T-helper 22 cell (primary cell): ENCODE measurements around the gene ITGA3.
"Not testable (repeated sequence)": the region's sequence is repeated elsewhere in the genome, so short reads cannot be mapped to it uniquely, and the experiment has no call there.

Experiments used
- DNase-seq: peaks from one replicate; pipeline ENCODE4 v3.0.0-alpha.2; 2020; ENCODE audit warnings: low read depth

Gene ITGA3

GRCh38 chr17:50052822-50053653 is 2.9 kb upstream of the ITGA3 start:
- DNase-seq: no peak

- DNase-seq: no peak
Observed at GRCh38 chr17:50053654-50053960, 2.3 kb upstream of the ITGA3 start.

DNA sequence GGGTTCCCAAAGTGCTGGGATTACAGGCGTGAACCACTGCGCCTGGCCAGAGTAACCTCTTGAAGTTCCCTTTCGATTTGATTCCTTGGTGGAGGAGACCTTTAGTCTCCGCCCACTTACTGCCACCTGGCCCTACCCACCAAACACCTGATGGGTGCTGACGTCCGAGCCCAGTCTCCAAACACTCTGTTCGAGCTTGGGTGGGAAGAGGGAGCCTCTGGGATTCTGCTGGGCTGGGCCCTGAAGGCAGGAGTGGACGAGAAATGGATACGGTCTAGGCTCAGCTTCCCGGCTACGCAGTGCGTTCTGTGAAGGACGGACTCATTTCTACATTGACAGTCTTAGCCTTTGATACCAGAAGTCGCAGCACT is 870 bp upstream of the ITGA3 start:
- DNase-seq: no peak

DNA sequence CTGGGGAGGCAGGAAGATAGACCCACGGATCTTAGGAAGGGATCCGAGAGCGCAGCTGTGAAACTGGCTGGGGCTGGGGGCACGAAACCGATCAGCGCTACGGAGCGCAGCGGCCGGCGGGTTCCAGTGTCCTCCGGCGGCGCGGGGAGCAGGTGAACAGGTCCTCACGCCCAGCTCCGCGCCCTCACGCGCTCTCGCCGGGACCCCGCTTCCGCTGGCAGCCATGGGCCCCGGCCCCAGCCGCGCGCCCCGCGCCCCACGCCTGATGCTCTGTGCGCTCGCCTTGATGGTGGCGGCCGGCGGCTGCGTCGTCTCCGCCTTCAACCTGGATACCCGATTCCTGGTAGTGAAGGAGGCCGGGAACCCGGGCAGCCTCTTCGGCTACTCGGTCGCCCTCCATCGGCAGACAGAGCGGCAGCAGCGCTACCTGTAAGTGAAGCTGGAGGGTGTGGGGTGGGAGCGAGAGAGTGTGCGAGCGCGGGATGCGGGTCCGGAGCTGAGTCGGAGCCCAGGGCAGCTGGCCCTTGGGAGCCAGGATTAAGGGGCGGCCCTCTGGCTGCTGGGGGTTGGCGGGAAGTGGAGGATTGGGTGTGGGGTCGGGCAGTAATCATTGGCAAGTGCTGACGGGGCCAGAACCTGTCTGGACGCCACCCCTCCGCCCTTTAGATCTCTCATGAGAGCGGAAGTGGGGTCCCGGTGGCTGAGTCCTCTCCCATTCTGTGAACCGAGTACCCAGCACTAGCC is 479 bp downstream of the ITGA3 start:
- DNase-seq: peak; percentile 23

DNA sequence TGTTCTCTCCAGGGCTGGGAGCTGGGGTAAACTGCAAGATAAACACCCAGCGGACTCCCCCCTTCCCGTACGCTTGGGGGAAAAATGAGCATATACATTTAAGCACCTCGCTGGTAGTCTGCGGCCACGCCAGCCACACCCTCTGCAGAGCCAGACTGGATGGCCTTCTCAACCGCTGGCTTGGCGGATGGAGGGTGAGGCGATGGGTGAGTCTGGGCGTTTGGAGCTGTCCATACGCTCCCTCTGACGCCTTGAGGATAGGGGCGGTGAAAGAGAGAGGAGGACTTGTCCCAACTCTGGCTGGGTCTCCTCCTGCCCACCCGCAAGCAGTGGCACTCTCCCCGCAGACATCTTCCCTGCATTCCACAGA is 1.0 kb downstream of the ITGA3 start:
- no peak for DNase-seq

- no peak for DNase-seq
Observed at GRCh38 chr17:50057521-50057991, 1.6 kb downstream of the ITGA3 start.

GRCh38 chr17:50058296-50058953 is 2.5 kb downstream of the ITGA3 start:
- DNase-seq: no peak

GRCh38 chr17:50059256-50059655 is 3.3 kb downstream of the ITGA3 start:
- no peak for DNase-seq

DNA sequence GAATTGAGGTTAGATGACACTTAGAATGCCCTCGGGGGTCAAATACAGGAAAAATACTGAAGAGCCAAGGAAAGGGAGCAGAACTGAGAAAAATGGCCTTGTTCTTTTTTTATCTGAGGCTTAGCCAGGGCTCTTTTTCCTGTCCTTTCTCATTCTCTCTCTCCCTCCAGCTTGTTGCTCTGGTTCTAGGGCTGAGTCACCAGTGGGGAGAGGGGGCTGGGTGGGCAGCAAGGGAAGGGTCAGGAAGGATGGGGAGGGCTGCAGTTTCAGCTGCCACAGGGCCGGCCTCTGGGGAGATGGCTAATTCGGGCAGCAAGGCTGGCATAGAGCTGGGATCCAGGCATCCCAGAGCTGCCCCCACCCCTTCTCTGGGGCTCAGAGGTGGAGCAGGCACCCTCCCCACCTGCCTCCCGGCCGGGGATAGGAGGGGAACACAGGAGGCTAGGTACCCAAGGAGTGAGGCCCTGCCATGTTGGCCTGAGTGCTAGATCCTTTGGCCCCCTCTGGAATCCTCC is 3.9 kb downstream of the ITGA3 start:
- no peak for DNase-seq

DNA sequence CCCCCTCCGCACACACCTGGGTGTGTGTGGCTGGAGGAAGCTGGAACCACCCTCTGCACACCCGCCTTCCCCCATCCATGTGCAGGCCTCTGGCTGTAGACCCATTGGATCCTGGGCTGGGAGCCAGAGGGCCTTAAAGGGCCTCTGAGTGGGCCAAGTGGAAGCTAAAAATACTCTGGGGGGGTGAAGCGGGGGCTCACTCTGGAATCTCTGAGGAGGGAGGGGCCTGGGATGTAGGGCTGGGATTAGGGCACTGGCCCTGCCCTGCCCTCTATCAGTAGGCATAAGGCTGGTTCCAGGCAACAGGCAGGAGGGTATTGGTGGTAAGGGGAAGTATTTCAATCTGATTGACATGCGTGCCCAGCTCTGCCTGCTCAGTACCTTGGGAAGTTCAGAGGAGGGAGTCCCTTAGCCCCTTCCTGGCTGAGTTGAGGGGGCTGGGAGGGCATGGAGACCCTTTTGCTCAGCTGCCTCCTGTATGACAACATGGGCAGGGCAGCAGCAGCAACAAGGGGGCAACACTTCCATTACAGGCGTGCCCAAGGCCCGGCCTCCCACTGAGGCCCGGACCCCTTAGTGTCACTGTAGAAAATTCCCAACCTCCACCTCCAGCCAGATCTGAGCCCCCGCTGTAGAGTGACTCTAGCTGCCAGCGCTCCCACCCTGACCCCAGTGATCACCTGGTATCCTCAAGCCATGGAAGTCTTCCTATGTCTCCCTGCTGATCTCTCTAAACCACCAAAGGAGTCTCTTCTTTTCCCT is 5.2 kb downstream of the ITGA3 start:
- no peak for DNase-seq

GRCh38 chr17:50061713-50062045 is 5.8 kb downstream of the ITGA3 start:
- not testable (repeated sequence) for DNase-seq

DNA sequence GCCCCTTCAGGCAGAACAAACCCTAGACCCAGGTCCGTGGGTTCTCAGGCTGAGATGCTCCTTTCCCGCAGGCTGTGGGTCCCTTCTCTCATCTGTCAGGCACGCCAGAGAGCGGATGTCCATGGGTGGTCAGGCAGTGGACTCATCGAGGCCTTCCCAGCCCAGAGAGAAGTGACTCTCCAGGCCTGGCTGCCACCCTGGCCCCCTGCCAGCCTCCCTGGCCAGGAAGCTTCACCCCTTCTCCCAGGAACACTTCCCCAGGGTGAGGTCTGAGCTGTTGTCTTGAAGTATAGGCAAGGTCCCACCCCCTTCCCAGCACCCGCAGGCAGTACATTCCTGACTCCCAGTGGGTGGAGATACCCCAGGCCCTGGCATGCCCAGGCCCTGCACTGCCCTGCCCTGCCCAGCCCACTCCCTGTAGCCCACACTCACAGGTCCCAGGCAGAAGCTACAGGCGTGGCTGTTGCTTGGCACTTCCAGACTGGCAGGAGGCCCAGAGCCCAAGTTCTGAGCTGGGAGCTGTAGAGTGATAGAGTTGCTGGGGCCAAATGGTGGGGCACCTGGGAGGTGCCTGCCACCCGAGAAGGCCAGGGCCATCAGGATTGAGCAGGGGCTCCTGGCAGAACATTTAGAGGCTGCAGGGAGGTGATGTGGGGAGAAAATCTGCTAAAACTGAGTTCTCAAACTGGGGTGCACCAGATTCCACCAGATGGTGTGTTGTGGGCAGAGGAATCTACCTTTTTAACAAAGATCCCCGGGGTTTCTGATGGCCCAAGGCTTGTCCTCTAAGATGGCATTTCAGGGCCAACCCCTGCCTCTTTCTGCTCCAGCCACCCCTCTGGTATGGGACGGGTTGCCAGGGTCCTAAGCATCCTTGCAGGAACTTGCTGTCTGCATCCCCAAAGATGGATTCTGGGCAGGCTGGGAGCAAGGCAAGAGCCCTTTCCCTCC is 6.7 kb downstream of the ITGA3 start:
- DNase-seq: no peak

GRCh38 chr17:50063561-50064252 is 7.8 kb downstream of the ITGA3 start:
- DNase-seq: no peak

DNA sequence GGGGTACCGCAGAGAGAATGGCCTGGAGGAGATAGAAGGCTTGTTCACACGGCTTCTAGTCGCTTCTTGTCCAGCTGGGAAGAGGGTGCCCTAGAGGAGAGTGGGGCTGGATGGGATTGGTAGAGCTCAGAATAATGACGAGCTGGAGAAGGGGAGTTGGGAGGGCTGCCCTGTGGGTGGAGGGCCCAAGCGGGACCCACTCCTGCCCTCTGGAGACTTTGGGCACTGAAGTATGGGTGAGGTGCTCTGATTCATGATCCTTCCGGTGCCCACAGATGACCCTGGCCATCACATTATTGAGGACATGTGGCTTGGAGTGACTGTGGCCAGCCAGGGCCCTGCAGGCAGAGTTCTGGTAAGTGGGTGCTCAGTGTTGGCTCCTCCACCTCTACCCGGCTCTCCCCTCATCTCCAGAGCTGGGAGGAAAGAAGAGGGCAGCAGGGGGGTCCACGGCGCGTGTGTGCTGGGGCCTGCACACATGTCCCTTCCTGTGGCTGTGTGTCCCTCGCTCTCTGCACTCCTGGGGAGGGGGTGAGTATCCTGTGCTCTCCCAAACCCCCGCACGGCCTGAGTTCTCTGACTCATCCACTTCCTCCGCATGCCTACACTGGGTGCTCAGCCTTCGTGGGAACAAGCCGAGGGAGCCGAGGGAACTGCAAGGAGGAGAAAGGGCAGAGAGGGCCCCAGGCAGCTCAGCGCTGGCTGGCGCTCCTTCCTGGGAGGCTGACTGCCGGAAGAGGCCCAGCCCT is 8.5 kb downstream of the ITGA3 start:
- DNase-seq: no peak

DNA sequence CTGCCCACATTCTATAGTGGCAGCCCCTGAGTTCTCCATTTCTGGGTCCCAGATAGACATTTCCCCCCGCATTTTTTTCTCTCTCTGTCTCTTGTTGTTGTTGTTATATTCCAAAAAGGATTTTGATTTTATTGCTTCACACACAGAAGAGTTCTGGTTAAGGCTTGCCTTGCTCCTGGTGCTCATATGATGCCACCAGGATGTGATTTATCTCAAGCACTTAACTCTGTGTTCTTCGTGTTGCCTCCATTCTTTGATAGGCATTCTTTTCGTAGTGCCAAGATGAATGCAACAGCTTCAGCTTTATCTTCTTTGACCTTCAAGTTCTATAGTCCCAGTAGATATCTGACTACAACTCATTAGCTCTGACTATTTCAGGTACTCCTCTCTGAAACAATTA is 9.1 kb downstream of the ITGA3 start:
- no peak for DNase-seq

DNA sequence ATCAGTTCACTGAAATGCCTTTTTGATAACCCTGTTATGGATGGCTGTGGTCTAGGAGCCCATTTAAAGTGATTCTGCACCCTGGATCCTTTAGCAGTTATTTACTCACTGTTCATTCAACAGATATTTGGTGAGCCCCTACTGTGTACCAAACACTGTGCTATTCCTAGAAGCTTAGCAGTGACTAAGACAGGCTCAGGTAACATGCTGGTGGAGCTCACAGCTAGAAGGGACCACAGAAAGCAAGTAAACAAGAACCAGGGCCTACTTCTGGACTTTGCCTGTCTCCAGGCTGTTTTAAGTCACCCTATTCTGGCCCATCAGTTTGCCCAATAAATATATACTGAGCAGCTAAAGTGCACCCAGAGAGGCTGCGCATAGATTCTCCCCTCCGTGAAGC is 11.1 kb downstream of the ITGA3 start:
- DNase-seq: no peak

DNA sequence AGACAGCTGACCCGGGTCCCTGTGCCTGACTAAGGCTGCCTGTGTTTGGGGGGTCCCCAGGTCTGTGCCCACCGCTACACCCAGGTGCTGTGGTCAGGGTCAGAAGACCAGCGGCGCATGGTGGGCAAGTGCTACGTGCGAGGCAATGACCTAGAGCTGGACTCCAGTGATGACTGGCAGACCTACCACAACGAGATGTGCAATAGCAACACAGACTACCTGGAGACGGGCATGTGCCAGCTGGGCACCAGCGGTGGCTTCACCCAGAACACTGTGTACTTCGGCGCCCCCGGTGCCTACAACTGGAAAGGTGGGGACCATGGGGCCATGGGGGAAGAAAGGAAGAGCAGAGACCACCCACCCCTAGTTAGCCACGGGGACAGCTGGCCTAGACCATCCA is 12.1 kb downstream of the ITGA3 start:
- DNase-seq: no peak

- no peak for DNase-seq
Observed at GRCh38 chr17:50070908-50071680, 15.2 kb downstream of the ITGA3 start.

- DNase-seq: no peak
Observed at GRCh38 chr17:50071692-50072091, 15.8 kb downstream of the ITGA3 start.
